A549 (cell line): ENCODE data around the gene VWA8. TPM values are rescaled to one million over a fixed set of nuclear protein-coding genes. Genes with fewer than 3 reads are reported as not detected.

Experiments used
- ATAC-seq, 2 experiments: fragments of 200-7000 bp in 1 of 2; fragments of >200 bp in 1 of 2; cut with Nextera tagmentation in 1 of 2; cut with Tn5 transposase in 1 of 2; 3 replicates each; pipeline versions ENCODE4 v1.8.0 to v1.9.1; 2018 to 2020; ENCODE audit warnings: mild to moderate bottlenecking in 1 of 2, moderate library complexity in 1 of 2
- CTCF ChIA-PET: fragments of 300-600 bp; sonication (Branson Sonifier 250); formaldehyde crosslinking; extraction: SDS; loops from one replicate; lab custom pipeline; 2021; ENCODE audit warnings: antibody characterized with exemption, inconsistent platforms; lab: Yijun Ruan, JAX
- POLR2A ChIA-PET: fragments of 350-600 bp; formaldehyde crosslinking; extraction: SDS; loops from one replicate; lab custom pipeline; 2021; ENCODE audit warnings: antibody characterized with exemption, inconsistent platforms; lab: Yijun Ruan, JAX
- DNase-seq, 2 experiments: peaks; one replicate each; pipeline versions ENCODE4 v3.0.0 to v3.0.0-alpha.2; 2011 to 2016; ENCODE audit warnings: low read depth in 1 of 2, low spot score in 1 of 2
- FAIRE-seq: peaks from 2 replicates; lab custom pipeline; 2011; peaks lifted over from hg19 to GRCh38; lab: Jason Lieb, UNC
- H3K27ac ChIP-seq, 2 experiments: fragments of >200 bp; sonication (Bioruptor Twin); formaldehyde crosslinking; 3 replicates each; pipeline ENCODE4 v1.5.1; 2016 to 2017
- H3K4me1 ChIP-seq: fragments of >200 bp; sonication (Bioruptor Twin); formaldehyde crosslinking; 3 replicates; pipeline ENCODE4 v1.6.1; 2016
- H3K4me2 ChIP-seq: fragments of >200 bp; sonication (Bioruptor Twin); formaldehyde crosslinking; 3 replicates; pipeline ENCODE4 v1.6.1; 2016
- H3K4me3 ChIP-seq: fragments of >200 bp; sonication (Bioruptor Twin); formaldehyde crosslinking; 3 replicates; pipeline ENCODE4 v1.5.1; 2016
- H3K9me3 ChIP-seq: fragments of >200 bp; sonication (Bioruptor Twin); formaldehyde crosslinking; 3 replicates; pipeline ENCODE4 v1.6.1; 2016
- ATOH8 ChIP-seq: fragments of 250-450 bp; sonication (Bioruptor Pico); IDR thresholded peaks from 2 replicates; pipeline ENCODE4 v1.5.0; 2020; ENCODE audit warnings: low read depth, mild to moderate bottlenecking, moderate library complexity
- CBX8 ChIP-seq: fragments of 200-600 bp; sonication (generic); IDR thresholded peaks from 2 replicates; pipeline ENCODE4 v1.6.1; 2016
- CTCF ChIP-seq: fragments of >200 bp; sonication (Bioruptor Twin); formaldehyde crosslinking; IDR thresholded peaks from 3 replicates; pipeline ENCODE4 v1.5.1; 2016
- E2F6 ChIP-seq: IDR thresholded peaks from 2 replicates; pipeline ENCODE4 v1.6.1; 2012; ENCODE audit warnings: low read depth, borderline replicate concordance
- ESRRA ChIP-seq: fragments of 150-350 bp; IDR thresholded peaks from 2 replicates; pipeline ENCODE4 v1.6.1; 2014; ENCODE audit warnings: mild to moderate bottlenecking, low read length, borderline replicate concordance
- FOSL2 ChIP-seq, 2 experiments: fragments of 450-650 bp in 1 of 2; fragments of >200 bp in 1 of 2; sonication (Bioruptor Twin) in 1 of 2; formaldehyde crosslinking; IDR thresholded peaks; 2 replicates each; pipeline versions ENCODE4 v1.5.0 to v1.6.1; 2016 to 2020; ENCODE audit warnings: mild to moderate bottlenecking in 1 of 2, moderate library complexity in 1 of 2
- GATA3 ChIP-seq: IDR thresholded peaks from 2 replicates; pipeline ENCODE4 v1.6.1; 2012; ENCODE audit warnings: borderline replicate concordance
- HDAC2 ChIP-seq: fragments of 200-600 bp; sonication (generic); IDR thresholded peaks from 2 replicates; pipeline ENCODE4 v1.6.1; 2016
- HOXA7 ChIP-seq: fragments of 250-450 bp; sonication (Bioruptor Pico); IDR thresholded peaks from 2 replicates; pipeline ENCODE4 v1.5.0; 2020; ENCODE audit warnings: mild to moderate bottlenecking, moderate library complexity
- JUNB ChIP-seq: fragments of >200 bp; sonication (Bioruptor Twin); formaldehyde crosslinking; IDR thresholded peaks from 2 replicates; pipeline ENCODE4 v1.6.1; 2016
- MAFK ChIP-seq: fragments of 450-650 bp; IDR thresholded peaks from 2 replicates; pipeline ENCODE4 v1.6.1; 2014; ENCODE audit not compliant: partially characterized antibody
- MAZ ChIP-seq: fragments of 150-350 bp; IDR thresholded peaks from 2 replicates; pipeline ENCODE4 v1.6.1; 2014; ENCODE audit warnings: antibody characterized with exemption, low read depth, low read length, borderline replicate concordance
- NPAS2 ChIP-seq: fragments of 250-450 bp; sonication (Bioruptor Pico); IDR thresholded peaks from 2 replicates; pipeline ENCODE4 v1.8.0; 2022; ENCODE audit warnings: mild to moderate bottlenecking, moderate library complexity, borderline replicate concordance
- PBX3 ChIP-seq: IDR thresholded peaks from 2 replicates; pipeline ENCODE4 v1.6.1; 2012
- PHF8 ChIP-seq: fragments of 200-600 bp; sonication (generic); IDR thresholded peaks from 2 replicates; pipeline ENCODE4 v1.6.1; 2016; ENCODE audit warnings: low read depth, mild to moderate bottlenecking, antibody characterized with exemption, moderate library complexity, borderline replicate concordance
- RARB ChIP-seq: fragments of 250-450 bp; sonication (Bioruptor Pico); IDR thresholded peaks from 2 replicates; pipeline ENCODE4 v1.8.0; 2021; ENCODE audit warnings: mild to moderate bottlenecking, moderate library complexity
- SMC3 ChIP-seq: fragments of >200 bp; sonication (Bioruptor Twin); formaldehyde crosslinking; IDR thresholded peaks from 3 replicates; pipeline ENCODE4 v1.6.1; 2018; ENCODE audit warnings: inconsistent platforms
- TP53 ChIP-seq: fragments of 250-450 bp; sonication (Bioruptor Pico); IDR thresholded peaks from 2 replicates; pipeline ENCODE4 v1.5.0; 2021; ENCODE audit warnings: mild to moderate bottlenecking, moderate library complexity
- USF2 ChIP-seq: fragments of 450-650 bp; IDR thresholded peaks from 2 replicates; pipeline ENCODE4 v1.6.1; 2014; ENCODE audit warnings: antibody characterized with exemption
- ZFP36 ChIP-seq: fragments of 450-650 bp; IDR thresholded peaks from 2 replicates; pipeline ENCODE4 v1.6.1; 2014; ENCODE audit warnings: borderline replicate concordance; ENCODE audit not compliant: partially characterized antibody
- WGBS: methylation state at CpG from one replicate; pipeline ENCODE4 v1.1.6; 2017; ENCODE audit errors: missing lambda C conversion rate; 5-methylcytosine and 5-hydroxymethylcytosine counted together
- polyA plus RNA-seq, 4 experiments: library from polyadenylated mRNA; depleted of rRNA in 3 of 4; stranded (reverse); fragments of >200 nt; fragmentation: RNase III in 1 of 4; extraction: RNeasy Plus Mini Kit Qiagen cat#74134 plus additional on column Dnase treatment in 1 of 4; gene quantifications; 2 replicates in 3 of 4; 3 replicates in 1 of 4; pipeline ENCODE4 v1.2.3, GENCODE V29; 2011 to 2017
- TF ChIP-seq, protein P1 (sequence below): fragments of 200-600 bp; sonication (generic); IDR thresholded peaks from 2 replicates; pipeline ENCODE4 v1.6.1; 2016; ENCODE audit warnings: antibody characterized with exemption, mild to moderate bottlenecking, moderate library complexity
- TF ChIP-seq, protein P2 (sequence below): fragments of 150-350 bp; IDR thresholded peaks from 2 replicates; pipeline ENCODE4 v1.6.1; 2014; ENCODE audit warnings: low read depth, mild to moderate bottlenecking, low read length

VWA8 gene
- polyA plus RNA-seq, 2 of the 4 experiments (the other 2 are of a cell fraction) = 6.4 to 15.3 TPM

DNA sequence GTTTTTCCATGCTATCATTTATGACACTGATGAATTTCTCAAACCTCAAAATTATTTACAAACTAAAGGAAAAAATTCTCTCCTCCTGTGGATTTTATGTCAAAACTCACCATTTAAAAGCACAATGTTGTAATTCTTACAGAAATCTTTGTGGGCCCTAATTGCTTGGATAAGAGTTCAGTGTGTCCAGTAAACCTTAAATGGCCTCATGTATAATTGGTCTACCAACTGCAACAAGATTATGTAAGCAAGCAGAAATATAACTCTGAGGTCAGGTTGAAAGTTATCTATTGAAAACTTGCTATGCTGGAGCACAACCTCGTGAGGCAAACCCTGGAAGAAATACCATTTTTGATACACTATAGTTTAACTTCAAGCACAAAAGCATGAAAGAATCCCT lies 22.0 kb downstream of the VWA8 start:
- no peak for FAIRE-seq
- H3K9me3 ChIP-seq = peaks cover 5% of the 10 kb centered on the region; the same call in 1 of the 3 replicates
- H3K4me1 ChIP-seq = peaks cover 9% of the 10 kb centered on the region; the same call in 2 of the 3 replicates
- 84% methylated on average over 1 of the region's 1 CpG for WGBS
- no peak overlapping the region for H3K4me2 ChIP-seq
- DNase-seq = no peak
- H3K27ac ChIP-seq = no peak overlapping the region
- CTCF ChIA-PET = no interaction called here
- no peak for TF ChIP-seq E2F6
- TF ChIP-seq RARB (CRISPR knock-in tag) = no peak
- no peak for TF ChIP-seq SMC3
- no peak for TF ChIP-seq ESRRA
- TF ChIP-seq CTCF = no peak
- no peak for TF ChIP-seq GATA3
- TF ChIP-seq MAZ = no peak
- TF ChIP-seq ATOH8 = no peak
- TF ChIP-seq PBX3 = no peak
- no peak for TF ChIP-seq HDAC2
- no peak for TF ChIP-seq PHF8
- TF ChIP-seq, protein P1, sequence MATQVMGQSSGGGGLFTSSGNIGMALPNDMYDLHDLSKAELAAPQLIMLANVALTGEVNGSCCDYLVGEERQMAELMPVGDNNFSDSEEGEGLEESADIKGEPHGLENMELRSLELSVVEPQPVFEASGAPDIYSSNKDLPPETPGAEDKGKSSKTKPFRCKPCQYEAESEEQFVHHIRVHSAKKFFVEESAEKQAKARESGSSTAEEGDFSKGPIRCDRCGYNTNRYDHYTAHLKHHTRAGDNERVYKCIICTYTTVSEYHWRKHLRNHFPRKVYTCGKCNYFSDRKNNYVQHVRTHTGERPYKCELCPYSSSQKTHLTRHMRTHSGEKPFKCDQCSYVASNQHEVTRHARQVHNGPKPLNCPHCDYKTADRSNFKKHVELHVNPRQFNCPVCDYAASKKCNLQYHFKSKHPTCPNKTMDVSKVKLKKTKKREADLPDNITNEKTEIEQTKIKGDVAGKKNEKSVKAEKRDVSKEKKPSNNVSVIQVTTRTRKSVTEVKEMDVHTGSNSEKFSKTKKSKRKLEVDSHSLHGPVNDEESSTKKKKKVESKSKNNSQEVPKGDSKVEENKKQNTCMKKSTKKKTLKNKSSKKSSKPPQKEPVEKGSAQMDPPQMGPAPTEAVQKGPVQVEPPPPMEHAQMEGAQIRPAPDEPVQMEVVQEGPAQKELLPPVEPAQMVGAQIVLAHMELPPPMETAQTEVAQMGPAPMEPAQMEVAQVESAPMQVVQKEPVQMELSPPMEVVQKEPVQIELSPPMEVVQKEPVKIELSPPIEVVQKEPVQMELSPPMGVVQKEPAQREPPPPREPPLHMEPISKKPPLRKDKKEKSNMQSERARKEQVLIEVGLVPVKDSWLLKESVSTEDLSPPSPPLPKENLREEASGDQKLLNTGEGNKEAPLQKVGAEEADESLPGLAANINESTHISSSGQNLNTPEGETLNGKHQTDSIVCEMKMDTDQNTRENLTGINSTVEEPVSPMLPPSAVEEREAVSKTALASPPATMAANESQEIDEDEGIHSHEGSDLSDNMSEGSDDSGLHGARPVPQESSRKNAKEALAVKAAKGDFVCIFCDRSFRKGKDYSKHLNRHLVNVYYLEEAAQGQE = no peak
- TF ChIP-seq MAFK = no peak
- TF ChIP-seq, all 56 proteins: peak for 0
- POLR2A ChIA-PET = no interaction called here
- ATAC-seq = no peak
- H3K4me3 ChIP-seq = no peak overlapping the region

- no peak overlapping the region for H3K4me2 ChIP-seq
- TF ChIP-seq MAZ (no peak), HOXA7 (CRISPR knock-in tag) (no peak), NPAS2 (no peak), USF2 (no peak), CBX8 (no peak), ZFP36 (no peak), CTCF (no peak), RARB (CRISPR knock-in tag) (no peak), FOSL2 (IDR thresholded peaks at IDR 0.05) (no peak), FOSL2 (CRISPR knock-in tag; IDR thresholded peaks at IDR 0.05) (no peak), TP53 (CRISPR knock-in tag) (no peak), JUNB (no peak)
- TF ChIP-seq, protein P2, sequence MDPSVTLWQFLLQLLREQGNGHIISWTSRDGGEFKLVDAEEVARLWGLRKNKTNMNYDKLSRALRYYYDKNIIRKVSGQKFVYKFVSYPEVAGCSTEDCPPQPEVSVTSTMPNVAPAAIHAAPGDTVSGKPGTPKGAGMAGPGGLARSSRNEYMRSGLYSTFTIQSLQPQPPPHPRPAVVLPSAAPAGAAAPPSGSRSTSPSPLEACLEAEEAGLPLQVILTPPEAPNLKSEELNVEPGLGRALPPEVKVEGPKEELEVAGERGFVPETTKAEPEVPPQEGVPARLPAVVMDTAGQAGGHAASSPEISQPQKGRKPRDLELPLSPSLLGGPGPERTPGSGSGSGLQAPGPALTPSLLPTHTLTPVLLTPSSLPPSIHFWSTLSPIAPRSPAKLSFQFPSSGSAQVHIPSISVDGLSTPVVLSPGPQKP = no peak
- H3K9me3 ChIP-seq = peaks cover 7% of the 10 kb centered on the region; the same call in 1 of the 3 replicates
- H3K4me3 ChIP-seq = no peak overlapping the region
- peaks cover 9% of the 10 kb centered on the region; the same call in 2 of the 3 replicates for H3K4me1 ChIP-seq
- DNase-seq (no peak), ATAC-seq (no peak), FAIRE-seq (no peak)
- ChIA-PET POLR2A (no interaction called here), CTCF (no interaction called here)
- H3K27ac ChIP-seq = no peak overlapping the region
- 92% methylated on average over 5 of the region's 5 CpGs for WGBS
Measured at GRCh38 chr13:41937388-41937787, 23.5 kb downstream of the VWA8 start.
